HG03442 (cell line): Measurements from ENCODE around the gene PCNT.

Experiments
- ATAC-seq: cut with Tn5 transposase; IDR thresholded peaks from one replicate; pipeline ENCODE4 v1.9.1; 2021; ENCODE audit warnings: mild to moderate bottlenecking, moderate library complexity; ENCODE audit not compliant: unreplicated experiment

PCNT gene

GRCh38 chr21:46471514-46471913 is 147.6 kb downstream of the PCNT start:
- ATAC-seq, result no peak

- ATAC-seq, result no peak
Observed at GRCh38 chr21:46472246-46472645, 148.3 kb downstream of the PCNT start.

GRCh38 chr21:46474382-46474781 is 150.4 kb downstream of the PCNT start:
- no peak for ATAC-seq

- no peak for ATAC-seq
Observed at GRCh38 chr21:46475296-46475695, 151.3 kb downstream of the PCNT start.

GRCh38 chr21:46477765-46478164 is 153.8 kb downstream of the PCNT start:
- no peak for ATAC-seq

- ATAC-seq, result no peak
Observed at GRCh38 chr21:46478910-46479309, 155.0 kb downstream of the PCNT start.

- no peak for ATAC-seq
Observed at GRCh38 chr21:46480466-46480865, 156.5 kb downstream of the PCNT start.

- ATAC-seq, result no peak
Observed at GRCh38 chr21:46482225-46482845, 158.4 kb downstream of the PCNT start.

GRCh38 chr21:46482846-46483231 is 158.9 kb downstream of the PCNT start:
- ATAC-seq, result no peak

GRCh38 chr21:46483300-46484295 is 159.6 kb downstream of the PCNT start:
- no peak for ATAC-seq

GRCh38 chr21:46486481-46487126 is 162.6 kb downstream of the PCNT start:
- ATAC-seq, result no peak

GRCh38 chr21:46489162-46489663 is 165.3 kb downstream of the PCNT start:
- no peak for ATAC-seq

- no peak for ATAC-seq
Observed at GRCh38 chr21:46489800-46490199, 165.8 kb downstream of the PCNT start.

- ATAC-seq, result no peak
Observed at GRCh38 chr21:46491553-46491952, 167.6 kb downstream of the PCNT start.

- ATAC-seq, result no peak
Observed at GRCh38 chr21:46492851-46493250, 168.9 kb downstream of the PCNT start.

GRCh38 chr21:46493828-46494227 is 169.9 kb downstream of the PCNT start:
- ATAC-seq, result no peak
